ENCODE results near the gene TBC1D22B. TPM values are rescaled to one million over a fixed set of nuclear protein-coding genes. Genes with fewer than 3 reads are reported as not detected.

TBC1D22B gene
- total and polyA plus RNA-seq, 9 of the 15 experiments (the other 6 are each of a cell fraction or from before 2014, with no cell fraction given), result 4.8 to 24.2 (median 13.5) TPM

GRCh38 chr6:37344308-37344707, 86.7 kb downstream of the TBC1D22B start:
- 11% methylated on average over 3 of the region's 3 CpGs for WGBS (ENCODE audit: insufficient coverage, low coverage, missing lambda C conversion rate)
- no peaks in the 10 kb centered on the region for H3K9me1 ChIP-seq (ENCODE audit: control insufficient read depth, insufficient read depth, low read length)
- DNase-seq (ENCODE audit: extremely low read depth in 1 of 4, low spot score in 3 of 4) (no peak), FAIRE-seq (peak; percentile 32), ATAC-seq (no peak)
- H3K9me3 ChIP-seq (replicated peaks; ENCODE audit: control insufficient read depth, insufficient read depth, low read depth, low read length), result no peaks in the 10 kb centered on the region
- H3K79me2 ChIP-seq (ENCODE audit: control insufficient read depth, insufficient read depth, low read length), result no peaks in the 10 kb centered on the region
- POLR2A ChIA-PET, result interaction anchor here (0.7 to 1.1 kb wide), 2 partner anchors 10 to 19 kb away, joined by 3 to 4 read pairs; partner anchors contain the start of gene RNF8
- H3K4me1 ChIP-seq (replicated peaks in 1 of 2; ENCODE audit: control insufficient read depth in 2 of 2, insufficient read depth in 2 of 2, low read length in 2 of 2), result no peaks in the 10 kb centered on the region
- CTCF ChIA-PET (ENCODE audit: low intra/inter-chr PET ratio), result no interaction called here
- no peak overlapping the region for H3K4me2 ChIP-seq (ENCODE audit: insufficient read depth, low read length)
- no peaks in the 10 kb centered on the region for H3K36me3 ChIP-seq (ENCODE audit: control insufficient read depth, insufficient read depth, low read length)
- no peak overlapping the region for H3K9ac ChIP-seq (ENCODE audit: insufficient read depth in 1 of 2, low read depth in 2 of 2, low read length in 2 of 2)
- H3K27me3 ChIP-seq (ENCODE audit: control insufficient read depth in 2 of 2, insufficient read depth in 2 of 2, low read length in 2 of 2), result peaks cover 11 to 12% of the 10 kb centered on the region in 2 experiments; a peak in 3 of 5 replicates
- BruUV-seq (replicated peaks), result no TSS peak
- H4K20me1 ChIP-seq (replicated peaks; ENCODE audit: control insufficient read depth, insufficient read depth, low read length), result no peaks in the 10 kb centered on the region
- H3K4me3 ChIP-seq, result no peak overlapping the region
- in situ Hi-C loops (cut with MboI), result no loop called here
- H2AFZ ChIP-seq (ENCODE audit: low read depth, low read length), result no peak overlapping the region
- no peak for TF ChIP-seq ZMIZ1 (IDR thresholded peaks at IDR 0.05; ENCODE audit: low read depth in 2 of 2, low read length in 2 of 2)
- no peak for TF ChIP-seq ZNF384 (IDR thresholded peaks at IDR 0.05; ENCODE audit: low read depth, low read length)
- no peak for TF ChIP-seq MEF2A (IDR thresholded peaks at IDR 0.05; ENCODE audit: control insufficient read depth, low read depth, low read length)
- no peak overlapping the region for H3K27ac ChIP-seq (ENCODE audit: extremely low read depth, low read depth, low read length)
- intact Hi-C loops (cut with micrococcal nuclease), result no loop called here
